ENCODE data around the gene PNRC1.
"Not testable (repeated sequence)": the region's sequence is repeated elsewhere in the genome, so short reads cannot be mapped to it uniquely, and the experiment has no call there.

PNRC1 gene

GRCh38 chr6:89063881-89064280 is 16.7 kb upstream of the PNRC1 start:
- no peak for FAIRE-seq

- not testable (repeated sequence) for FAIRE-seq
Observed at GRCh38 chr6:89064931-89065330, 15.6 kb upstream of the PNRC1 start.

DNA sequence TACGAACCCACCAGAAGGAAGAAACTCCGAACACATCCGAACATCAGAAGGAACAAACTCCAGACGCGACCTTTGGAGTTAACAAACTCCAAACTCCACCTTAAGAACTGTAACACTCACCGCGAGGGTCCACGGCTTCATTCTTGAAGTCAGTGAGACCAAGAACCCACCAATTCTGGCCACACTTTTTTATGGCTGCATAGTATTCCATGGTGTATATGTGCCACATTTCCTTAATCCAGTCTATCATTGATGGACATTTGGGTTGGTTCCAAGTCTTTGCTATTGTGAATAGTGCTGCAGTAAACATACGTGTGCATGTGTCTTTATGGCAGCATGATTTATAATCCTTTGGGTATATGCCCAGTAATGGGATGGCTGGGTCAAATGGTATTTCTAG is 14.4 kb upstream of the PNRC1 start:
- FAIRE-seq = not testable (repeated sequence)

DNA sequence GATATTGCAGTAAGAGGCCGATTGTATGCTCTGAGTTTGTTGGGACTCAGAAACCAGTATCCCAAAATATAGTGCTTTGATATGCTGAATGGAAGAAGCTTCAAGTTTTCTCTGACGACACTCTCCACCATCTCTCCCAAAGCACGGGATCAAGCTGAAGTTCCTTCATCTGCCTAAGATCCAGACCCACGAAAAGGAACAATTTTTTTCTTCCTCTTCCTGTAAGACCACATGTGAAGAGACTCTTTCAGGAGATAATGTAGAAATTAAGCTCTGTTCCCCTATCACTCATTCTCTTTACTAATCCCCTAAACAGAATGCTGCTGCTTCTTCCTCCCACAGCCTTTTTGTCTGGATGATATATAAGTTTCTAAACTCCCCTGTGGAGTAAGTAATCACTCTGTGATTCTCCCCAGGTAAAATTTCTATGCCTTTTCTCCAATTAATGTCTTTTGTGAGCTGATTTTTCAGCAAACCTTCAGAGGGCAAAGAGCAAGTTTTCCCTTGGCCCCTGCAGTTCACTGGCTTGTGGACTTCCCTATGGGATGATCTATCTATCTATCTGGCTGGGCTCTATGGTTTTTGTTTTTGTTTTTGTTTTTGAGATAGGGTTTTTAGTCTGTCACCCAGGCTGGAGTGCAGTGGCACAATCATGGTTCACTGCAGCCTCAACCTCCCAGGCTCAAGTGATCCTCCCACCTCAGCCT is 13.5 kb upstream of the PNRC1 start:
- FAIRE-seq = no peak

DNA sequence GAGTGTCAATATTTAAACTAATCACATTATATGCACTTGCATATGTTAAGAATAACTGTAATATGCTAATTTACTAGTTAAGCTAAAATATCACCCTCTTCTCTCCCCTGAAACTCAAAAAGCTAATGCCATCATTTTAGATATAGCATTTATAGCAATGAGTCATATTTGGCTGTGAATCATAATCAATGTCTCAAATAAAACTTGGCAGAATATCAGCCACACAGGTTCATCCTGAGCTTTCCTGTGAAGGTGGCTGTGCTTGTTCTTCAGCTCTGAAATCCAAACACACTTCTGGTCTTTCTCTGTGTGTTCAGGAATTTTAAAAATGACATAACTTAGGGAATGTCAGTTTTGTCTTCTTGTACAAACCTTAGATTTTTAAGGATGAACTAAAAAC is 12.8 kb upstream of the PNRC1 start:
- no peak for FAIRE-seq

DNA sequence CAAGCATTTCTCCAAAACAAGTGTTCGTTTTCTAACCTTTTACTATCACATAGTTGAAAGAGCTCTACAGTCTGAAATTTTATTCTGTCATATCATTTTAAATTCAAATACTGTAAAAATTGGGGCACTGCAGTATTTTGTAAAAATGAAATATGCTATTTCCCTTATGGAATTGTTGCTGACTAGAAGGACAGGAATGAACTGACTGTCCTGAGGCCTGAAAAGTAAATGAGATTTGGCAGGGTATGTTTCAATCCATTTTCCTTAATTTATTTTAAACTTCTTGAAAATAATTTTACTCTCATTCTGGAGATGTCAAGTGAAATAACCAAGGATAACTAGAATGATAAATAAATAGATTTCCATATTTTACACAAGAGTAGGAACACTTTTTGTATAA is 11.9 kb upstream of the PNRC1 start:
- FAIRE-seq = no peak

- FAIRE-seq = no peak
Observed at GRCh38 chr6:89069536-89070163, 10.9 kb upstream of the PNRC1 start.

GRCh38 chr6:89071036-89071435 is 9.5 kb upstream of the PNRC1 start:
- no peak for FAIRE-seq

DNA sequence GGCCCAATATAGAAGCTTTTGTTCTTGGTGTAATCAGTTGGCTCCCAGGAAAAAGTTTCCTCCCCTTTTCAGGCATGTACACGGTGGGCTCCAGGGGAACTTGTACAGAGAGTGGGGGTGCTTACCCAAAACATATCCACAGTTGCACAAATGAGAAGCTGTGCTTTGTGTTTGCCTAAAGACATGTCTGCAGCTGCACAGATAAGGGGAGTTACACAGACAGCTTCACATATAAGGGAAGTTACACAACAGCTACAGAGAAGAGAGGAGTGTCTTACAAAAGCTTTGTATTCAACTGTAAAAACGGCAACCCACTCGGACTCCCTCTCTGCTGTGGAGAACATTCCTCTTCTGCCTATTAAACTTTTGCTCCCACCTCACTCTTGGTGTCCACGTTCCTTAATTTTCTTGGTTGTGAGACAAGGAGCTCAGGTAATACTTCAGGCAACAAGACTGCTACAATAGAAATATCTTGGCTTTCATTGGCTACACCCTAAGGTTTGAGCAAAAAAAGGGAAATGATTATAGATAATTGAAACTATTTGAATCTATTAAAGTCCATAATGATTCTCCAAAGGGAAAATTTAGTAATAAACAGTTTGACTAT is 7.4 kb upstream of the PNRC1 start:
- no peak for FAIRE-seq

GRCh38 chr6:89073840-89074239 is 6.7 kb upstream of the PNRC1 start:
- FAIRE-seq = no peak

DNA sequence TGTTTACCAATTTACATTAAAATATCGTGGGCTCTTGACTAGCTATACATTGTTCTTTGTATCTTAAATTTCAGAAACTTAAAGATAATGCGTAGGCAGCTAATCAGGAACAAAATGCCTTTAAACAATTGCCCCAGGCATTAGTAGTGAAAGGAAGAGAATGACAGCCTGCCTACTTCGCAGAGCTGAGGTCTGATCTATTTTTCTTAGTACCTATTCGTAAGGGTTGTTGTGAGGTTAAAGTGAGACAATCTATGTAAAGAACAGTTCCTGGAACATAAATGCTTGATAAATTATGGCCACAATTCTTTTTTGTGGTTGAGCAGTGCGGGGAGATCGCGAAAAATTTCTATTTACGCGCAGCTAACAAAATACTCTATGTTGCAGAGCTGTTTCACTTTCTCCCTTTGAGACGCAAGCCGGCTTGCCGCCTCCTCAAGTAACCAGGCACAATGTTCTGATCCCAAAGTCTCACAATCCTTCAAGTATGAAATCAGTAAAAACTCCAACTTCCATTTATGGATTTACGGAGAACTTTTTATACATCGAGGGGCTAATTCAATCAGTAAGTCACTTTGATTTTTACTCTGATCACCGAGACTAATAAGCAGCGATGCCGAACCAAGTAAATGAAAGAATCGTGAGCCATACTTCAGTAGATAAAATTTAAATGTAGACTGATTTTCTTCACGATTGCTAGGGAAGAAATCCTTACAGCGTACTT is 878 bp upstream of the PNRC1 start:
- FAIRE-seq = peak; percentile 89

DNA sequence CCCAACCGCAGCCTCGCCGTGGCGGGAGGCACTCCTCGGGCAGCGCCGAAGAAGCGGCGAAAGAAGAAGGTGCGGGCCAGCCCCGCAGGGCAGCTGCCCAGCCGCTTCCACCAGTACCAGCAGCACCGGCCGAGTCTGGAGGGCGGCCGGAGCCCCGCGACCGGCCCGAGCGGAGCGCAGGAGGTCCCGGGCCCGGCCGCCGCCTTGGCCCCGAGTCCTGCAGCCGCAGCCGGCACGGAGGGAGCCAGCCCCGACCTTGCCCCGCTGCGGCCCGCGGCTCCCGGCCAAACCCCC is 525 bp downstream of the PNRC1 start:
- FAIRE-seq = no peak

GRCh38 chr6:89081423-89082322 is 1.1 kb downstream of the PNRC1 start:
- FAIRE-seq = no peak

DNA sequence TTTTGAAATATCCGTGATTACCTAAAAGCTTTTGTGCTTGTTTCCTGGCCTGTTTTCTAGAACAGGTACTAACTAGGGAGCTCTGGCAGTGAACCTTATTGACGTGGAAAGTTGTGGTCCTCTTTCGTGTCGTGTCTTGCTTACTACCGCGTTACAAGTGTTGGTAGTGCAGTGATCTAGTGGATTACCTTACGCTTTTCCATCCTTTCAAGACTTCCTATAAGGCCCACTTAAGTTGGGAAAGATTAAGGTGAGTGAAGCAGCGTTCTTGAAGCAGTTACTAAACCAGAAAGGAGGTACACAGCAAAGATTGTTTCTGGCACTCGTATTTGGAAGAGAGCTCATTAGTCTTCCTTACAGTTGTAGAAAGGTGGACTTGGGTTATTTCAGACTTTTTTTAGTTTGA is 1.9 kb downstream of the PNRC1 start:
- no peak for FAIRE-seq

DNA sequence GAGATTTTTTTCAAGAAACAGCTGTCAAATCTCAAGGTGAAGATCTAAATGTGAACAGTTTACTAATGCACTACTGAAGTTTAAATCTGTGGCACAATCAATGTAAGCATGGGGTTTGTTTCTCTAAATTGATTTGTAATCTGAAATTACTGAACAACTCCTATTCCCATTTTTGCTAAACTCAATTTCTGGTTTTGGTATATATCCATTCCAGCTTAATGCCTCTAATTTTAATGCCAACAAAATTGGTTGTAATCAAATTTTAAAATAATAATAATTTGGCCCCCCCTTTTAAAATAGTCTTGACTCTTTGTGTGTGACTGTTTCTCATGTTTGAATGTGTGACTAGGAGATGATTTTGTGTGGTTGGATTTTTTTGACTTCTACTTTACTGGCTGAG is 4.0 kb downstream of the PNRC1 start:
- no peak for FAIRE-seq

DNA sequence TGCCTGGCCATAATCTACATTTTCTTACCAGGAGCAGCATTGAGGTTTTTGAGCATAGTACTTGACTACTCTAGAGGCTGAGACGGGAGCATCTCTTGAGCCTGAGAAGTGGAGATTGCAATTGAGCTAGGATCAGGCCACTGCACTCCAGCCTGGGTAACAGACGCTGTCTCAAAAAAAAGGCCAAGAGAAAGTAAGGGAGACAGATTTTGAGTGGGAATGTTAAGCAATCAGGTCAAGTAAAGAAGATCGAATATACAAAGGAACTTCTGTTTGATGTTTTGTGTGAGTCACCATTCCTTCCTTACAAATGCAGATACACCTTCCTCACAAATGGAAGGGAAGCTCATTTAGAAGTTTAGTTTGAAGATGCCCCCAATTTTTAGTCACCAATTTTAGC is 4.4 kb downstream of the PNRC1 start:
- no peak for FAIRE-seq

DNA sequence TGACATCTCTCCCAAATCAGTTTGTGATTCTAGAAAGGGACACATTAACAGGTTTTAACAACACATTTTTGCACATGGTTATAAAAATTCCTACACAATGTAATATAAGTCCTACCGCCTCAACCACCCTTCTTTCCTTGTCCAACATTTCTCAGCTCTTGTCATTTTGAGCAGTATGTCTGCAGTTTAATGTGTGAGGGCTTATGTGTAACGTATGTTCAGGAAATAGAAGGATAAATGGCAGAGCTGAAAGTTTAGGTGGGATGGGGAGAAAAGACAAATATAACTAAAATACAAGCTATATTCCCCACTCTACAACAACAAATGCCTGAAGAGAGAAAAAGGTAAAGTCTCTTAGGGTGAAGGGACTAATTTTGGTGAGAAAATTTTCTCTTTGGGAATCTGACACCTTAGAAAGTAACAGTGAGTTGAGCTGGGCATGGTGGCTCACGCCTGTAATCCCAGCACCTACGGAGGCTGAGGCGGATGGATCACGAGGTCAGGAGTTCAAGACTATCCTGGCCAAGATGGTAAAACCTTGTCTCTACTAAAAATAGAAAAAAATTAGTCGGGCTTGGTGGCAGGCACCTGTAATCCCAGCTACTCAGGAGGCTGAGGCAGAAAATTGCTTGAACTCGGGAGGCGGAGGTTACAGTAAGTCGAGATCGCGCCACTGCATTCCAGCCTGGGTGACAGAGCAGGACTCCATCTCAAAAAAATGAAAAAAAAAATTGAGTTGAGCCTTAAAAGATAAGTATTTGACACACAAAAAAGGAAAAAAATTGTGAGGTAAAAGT is 5.1 kb downstream of the PNRC1 start:
- FAIRE-seq = no peak

DNA sequence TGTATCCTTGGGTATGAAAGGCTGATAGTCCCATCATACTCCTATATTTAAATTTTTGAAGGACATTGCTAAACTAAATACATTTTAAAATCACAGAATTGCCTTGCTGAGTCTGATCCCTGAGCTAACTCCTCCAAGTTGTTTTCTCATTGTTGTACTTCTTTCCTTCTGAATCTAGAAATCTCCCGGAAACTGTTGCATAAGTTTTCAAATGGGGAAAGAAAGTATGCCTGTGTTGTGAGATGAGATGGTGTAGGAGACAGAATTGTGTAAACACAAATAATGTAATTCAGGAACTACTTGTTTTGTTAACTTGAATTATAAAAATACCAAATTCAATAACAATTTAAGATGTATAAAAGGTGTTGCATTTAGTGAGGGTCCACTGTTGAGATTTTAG is 7.3 kb downstream of the PNRC1 start:
- FAIRE-seq = no peak

- no peak for FAIRE-seq
Observed at GRCh38 chr6:89098461-89098860, 17.9 kb downstream of the PNRC1 start.

- no peak for FAIRE-seq
Observed at GRCh38 chr6:89100114-89100513, 19.6 kb downstream of the PNRC1 start.

DNA sequence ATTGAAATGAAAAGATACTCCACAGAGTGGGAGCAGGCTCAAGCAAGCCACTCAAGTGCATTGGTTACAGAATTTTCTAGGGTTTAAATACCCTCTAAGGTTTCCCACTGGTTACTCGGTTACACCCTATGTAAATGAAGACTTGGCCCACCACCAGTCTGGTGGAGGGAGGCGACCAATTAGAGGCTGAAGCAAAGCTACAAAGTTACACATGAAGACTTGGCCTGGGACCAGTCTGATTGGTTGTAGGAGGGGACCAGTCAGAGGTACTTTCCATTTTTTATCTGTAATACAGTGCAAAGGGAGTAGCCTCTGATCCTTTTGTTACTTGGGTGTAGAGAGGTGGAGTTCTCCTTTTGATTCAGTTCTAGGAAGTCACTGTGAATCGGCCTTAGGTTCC is 29.7 kb downstream of the PNRC1 start:
- no peak for FAIRE-seq

- no peak for FAIRE-seq
Observed at GRCh38 chr6:89111933-89112332, 31.4 kb downstream of the PNRC1 start.

All from islet of Langerhans (tissue), 1 donor.